ENCODE measurements around the gene EIF4E2. TPM values are rescaled to one million over a fixed set of nuclear protein-coding genes. Genes with fewer than 3 reads are reported as not detected.

The EIF4E2 gene
- total RNA-seq, 2 donors from 2014 or later: 39.2 to 40.6 TPM

DNA sequence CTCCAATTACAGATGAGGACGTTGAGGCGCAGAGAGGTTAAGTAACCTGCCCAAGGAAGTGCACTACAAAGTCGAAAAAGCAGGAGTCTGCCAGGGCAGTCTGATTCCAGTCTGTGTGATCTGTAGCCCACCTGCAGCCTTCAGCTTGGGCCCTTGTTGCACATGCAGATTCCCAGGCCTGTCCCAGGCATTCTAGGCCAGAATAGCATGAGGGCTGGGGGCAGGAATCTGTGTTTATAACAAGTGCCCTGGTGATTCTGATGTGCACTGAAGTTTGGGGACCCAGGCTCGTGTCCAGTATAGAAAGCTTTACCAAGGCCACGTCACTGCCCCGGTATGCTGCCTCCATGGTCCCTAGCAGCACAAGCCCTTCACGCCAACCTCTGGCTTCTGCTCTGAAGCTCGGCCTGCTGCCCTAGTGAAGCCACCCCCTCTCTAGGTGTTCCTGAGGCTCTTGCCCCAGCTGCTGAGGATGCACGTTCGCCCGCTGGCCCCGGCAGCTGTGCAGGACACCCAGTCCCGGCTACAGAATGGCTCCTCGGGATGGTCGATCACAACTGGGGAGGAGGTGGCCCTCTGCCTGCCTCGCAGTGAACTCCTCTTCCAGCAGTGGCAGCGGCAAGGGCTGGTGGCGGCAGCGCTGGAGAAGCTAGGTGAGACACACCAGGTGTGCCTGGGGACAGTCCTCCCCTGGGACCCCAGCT lies 6.4 kb upstream of the EIF4E2 start:
- DNase-seq (ENCODE audit: low spot score): no peak
- 93% methylated on average over 13 of the region's 19 CpGs for WGBS
- Histone ChIP-seq H3K27ac (no peak overlapping the region), H3K27me3 (replicated peaks; ENCODE audit: insufficient read depth) (no peaks in the 10 kb centered on the region), H3K4me1 (replicated peaks) (no peaks in the 10 kb centered on the region), H3K36me3 (no peaks in the 10 kb centered on the region), H3K4me3 (no peak overlapping the region), H3K9me3 (no peaks in the 10 kb centered on the region)
- TF ChIP-seq, protein P1, sequence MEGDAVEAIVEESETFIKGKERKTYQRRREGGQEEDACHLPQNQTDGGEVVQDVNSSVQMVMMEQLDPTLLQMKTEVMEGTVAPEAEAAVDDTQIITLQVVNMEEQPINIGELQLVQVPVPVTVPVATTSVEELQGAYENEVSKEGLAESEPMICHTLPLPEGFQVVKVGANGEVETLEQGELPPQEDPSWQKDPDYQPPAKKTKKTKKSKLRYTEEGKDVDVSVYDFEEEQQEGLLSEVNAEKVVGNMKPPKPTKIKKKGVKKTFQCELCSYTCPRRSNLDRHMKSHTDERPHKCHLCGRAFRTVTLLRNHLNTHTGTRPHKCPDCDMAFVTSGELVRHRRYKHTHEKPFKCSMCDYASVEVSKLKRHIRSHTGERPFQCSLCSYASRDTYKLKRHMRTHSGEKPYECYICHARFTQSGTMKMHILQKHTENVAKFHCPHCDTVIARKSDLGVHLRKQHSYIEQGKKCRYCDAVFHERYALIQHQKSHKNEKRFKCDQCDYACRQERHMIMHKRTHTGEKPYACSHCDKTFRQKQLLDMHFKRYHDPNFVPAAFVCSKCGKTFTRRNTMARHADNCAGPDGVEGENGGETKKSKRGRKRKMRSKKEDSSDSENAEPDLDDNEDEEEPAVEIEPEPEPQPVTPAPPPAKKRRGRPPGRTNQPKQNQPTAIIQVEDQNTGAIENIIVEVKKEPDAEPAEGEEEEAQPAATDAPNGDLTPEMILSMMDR (IDR thresholded peaks at IDR 0.05): no peak
- TF ChIP-seq POLR2A (IDR thresholded peaks at IDR 0.05) (no peak), POLR2AphosphoS5 (IDR thresholded peaks at IDR 0.05) (no peak)
- intact Hi-C loops (cut with DNase I): no loop called here

DNA sequence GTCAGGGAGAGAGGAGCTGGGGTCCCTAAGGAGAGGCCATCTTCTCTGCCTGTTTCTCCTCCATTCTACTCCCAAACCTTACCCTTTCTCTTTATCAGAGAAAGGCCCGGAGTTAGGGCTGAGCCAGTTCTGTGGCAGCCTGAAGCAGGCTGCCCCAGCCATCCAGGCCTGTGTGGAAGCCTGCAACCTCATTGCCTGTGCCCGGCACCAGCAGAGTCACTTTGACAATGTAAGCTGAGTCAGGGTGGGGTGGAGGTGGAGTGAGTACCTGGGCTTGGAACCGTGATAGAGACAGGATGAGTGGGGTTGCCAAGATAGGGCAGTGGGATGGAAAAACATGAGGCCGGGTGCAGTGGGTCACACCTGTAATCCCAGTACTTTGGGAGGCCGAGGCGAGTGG lies 5.8 kb upstream of the EIF4E2 start:
- Histone ChIP-seq H3K9me3 (no peaks in the 10 kb centered on the region), H3K4me1 (replicated peaks) (no peaks in the 10 kb centered on the region), H3K36me3 (no peaks in the 10 kb centered on the region), H3K27ac (no peak overlapping the region), H3K4me3 (no peak overlapping the region), H3K27me3 (replicated peaks; ENCODE audit: insufficient read depth) (no peaks in the 10 kb centered on the region)
- no peak for DNase-seq (ENCODE audit: low spot score)
- 90% methylated on average over 6 of the region's 6 CpGs for WGBS
- TF ChIP-seq POLR2AphosphoS5 (IDR thresholded peaks at IDR 0.05) (no peak), POLR2A (IDR thresholded peaks at IDR 0.05) (no peak)
- TF ChIP-seq, protein P1 (IDR thresholded peaks at IDR 0.05): no peak
- intact Hi-C loops (cut with DNase I): no loop called here

DNA sequence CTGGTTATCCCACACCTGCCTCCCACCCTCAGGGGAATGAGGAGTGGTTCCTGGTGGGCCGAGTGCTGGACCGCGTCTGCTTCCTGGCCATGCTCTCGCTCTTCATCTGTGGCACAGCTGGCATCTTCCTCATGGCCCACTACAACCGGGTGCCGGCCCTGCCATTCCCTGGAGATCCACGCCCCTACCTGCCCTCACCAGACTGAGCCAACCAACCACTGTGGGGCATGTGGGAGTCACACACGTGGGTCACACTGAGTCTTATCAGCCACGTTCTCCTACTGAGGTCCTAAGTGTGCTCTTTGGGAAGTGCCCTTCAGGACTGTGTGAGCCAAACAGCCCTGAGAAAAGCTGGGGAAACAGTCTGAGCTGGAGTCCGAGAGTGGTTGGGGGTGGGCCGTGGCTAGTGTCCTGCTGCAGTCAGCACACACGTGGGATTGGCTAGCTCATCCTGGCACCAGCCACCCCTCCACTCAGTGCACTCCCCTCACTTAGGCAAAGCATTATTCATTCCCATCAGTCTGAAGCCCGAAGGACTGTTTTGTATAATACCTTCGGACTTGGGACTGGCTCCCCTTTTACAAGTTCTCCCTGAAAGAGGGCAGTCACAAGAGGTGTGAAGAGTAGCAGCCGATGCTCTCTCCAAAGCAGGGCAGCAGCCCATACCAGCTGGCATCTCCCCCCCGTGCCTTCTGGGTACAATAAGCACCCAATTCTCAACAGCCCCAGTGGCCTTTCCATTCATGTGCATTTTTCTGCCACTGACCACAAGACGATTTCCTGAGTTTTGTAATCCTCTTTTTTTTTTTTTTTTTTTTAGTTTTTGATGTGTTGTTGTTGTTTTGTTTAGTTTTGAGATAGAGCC lies 4.7 kb upstream of the EIF4E2 start:
- no peaks in the 10 kb centered on the region for H3K9me3 ChIP-seq
- H3K36me3 ChIP-seq: no peaks in the 10 kb centered on the region
- H3K27me3 ChIP-seq (replicated peaks; ENCODE audit: insufficient read depth): no peaks in the 10 kb centered on the region
- no peak for DNase-seq (ENCODE audit: low spot score)
- intact Hi-C loops (cut with DNase I): no loop called here
- no peaks in the 10 kb centered on the region for H3K4me1 ChIP-seq (replicated peaks)
- no peak for TF ChIP-seq POLR2AphosphoS5 (IDR thresholded peaks at IDR 0.05)
- TF ChIP-seq POLR2A (IDR thresholded peaks at IDR 0.05): no peak
- TF ChIP-seq, protein P1 (IDR thresholded peaks at IDR 0.05): no peak
- WGBS: 90% methylated on average over 17 of the region's 17 CpGs
- H3K4me3 ChIP-seq: no peak overlapping the region
- H3K27ac ChIP-seq: no peak overlapping the region

DNA sequence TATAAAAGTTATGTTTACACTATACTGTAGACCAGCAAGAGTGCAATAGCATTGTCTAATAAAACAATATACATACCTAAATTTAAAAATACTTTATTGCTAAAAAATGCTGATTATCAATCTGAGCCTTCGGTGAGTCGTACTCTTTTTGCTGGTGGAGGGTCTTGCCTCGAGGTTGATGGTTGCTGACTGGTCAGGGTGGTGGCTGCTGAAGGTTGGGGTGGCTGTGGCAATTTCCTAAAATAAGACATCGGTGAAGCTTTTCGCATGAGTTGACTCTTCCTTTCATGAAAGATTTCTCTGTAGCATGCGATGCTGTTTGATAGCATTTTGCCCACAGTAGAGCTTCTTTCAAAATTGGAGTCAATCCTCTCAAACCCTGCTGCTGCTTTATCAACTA lies 2.5 kb upstream of the EIF4E2 start:
- no peak for DNase-seq (ENCODE audit: low spot score)
- intact Hi-C loops (cut with DNase I): no loop called here
- H3K4me3 ChIP-seq: no peak overlapping the region
- peaks cover 3% of the 10 kb centered on the region for H3K4me1 ChIP-seq (replicated peaks)
- no peaks in the 10 kb centered on the region for H3K36me3 ChIP-seq
- 96% methylated on average over 6 of the region's 6 CpGs for WGBS
- TF ChIP-seq, protein P1 (IDR thresholded peaks at IDR 0.05): no peak
- TF ChIP-seq POLR2AphosphoS5 (IDR thresholded peaks at IDR 0.05) (no peak), POLR2A (IDR thresholded peaks at IDR 0.05) (no peak)
- no peaks in the 10 kb centered on the region for H3K27me3 ChIP-seq (replicated peaks; ENCODE audit: insufficient read depth)
- no peak overlapping the region for H3K27ac ChIP-seq
- no peaks in the 10 kb centered on the region for H3K9me3 ChIP-seq

All from prostate gland (tissue), 2 donors.